HG02852 (cell line): ENCODE measurements around the gene DDX56.
A peak's percentile ranks its signal among the peaks of the same experiment; 100 is the strongest.

Source experiments
- ATAC-seq: cut with Tn5 transposase; IDR thresholded peaks from one replicate; pipeline ENCODE4 v1.9.1; 2021; ENCODE audit warnings: mild to moderate bottlenecking, moderate library complexity; ENCODE audit not compliant: unreplicated experiment

Gene DDX56, protein sequence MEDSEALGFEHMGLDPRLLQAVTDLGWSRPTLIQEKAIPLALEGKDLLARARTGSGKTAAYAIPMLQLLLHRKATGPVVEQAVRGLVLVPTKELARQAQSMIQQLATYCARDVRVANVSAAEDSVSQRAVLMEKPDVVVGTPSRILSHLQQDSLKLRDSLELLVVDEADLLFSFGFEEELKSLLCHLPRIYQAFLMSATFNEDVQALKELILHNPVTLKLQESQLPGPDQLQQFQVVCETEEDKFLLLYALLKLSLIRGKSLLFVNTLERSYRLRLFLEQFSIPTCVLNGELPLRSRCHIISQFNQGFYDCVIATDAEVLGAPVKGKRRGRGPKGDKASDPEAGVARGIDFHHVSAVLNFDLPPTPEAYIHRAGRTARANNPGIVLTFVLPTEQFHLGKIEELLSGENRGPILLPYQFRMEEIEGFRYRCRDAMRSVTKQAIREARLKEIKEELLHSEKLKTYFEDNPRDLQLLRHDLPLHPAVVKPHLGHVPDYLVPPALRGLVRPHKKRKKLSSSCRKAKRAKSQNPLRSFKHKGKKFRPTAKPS

DNA sequence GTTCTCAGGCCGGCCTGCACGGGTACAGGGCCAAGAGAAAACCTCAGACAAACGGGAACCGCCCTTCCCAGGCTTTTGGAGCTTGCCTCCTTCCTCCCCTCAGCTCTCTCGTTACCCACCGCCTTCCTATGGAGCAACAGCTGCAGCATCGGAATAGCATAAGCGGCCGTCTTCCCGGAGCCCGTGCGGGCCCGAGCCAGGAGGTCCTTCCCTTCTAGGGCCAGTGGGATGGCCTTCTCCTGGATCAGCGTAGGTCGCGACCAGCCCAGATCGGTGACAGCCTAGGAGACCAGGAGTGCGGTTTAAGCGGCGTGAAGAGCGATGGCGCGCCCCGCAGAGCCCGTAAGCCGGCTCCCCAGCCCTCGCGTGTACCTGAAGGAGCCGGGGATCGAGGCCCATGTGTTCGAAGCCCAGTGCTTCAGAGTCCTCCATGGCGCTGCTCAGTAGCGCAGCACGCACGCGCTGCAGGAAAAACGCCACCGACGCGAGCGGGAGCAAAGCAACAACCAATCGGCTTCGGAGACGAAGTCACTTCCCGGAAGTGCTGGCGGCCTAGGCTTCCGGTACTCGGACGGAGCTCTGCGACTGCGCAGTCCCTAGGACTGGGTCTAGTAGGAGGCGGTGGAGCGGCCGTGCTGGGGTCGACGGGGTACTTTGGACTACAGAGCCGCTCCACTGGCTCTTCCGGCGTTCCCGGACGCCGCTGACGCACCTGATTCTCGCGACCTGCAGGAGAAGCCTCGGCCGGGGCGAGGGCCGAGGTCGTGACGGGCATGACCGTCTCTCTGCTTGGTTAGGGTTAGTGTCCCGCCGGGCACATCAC is at the start of gene DDX56:
DDX56 (minus strand) TSS at position 445 of the 823 bp plus-strand sequence; CDS start at position 432, 13 bp downstream.
- peak; percentile 91 for ATAC-seq

DNA sequence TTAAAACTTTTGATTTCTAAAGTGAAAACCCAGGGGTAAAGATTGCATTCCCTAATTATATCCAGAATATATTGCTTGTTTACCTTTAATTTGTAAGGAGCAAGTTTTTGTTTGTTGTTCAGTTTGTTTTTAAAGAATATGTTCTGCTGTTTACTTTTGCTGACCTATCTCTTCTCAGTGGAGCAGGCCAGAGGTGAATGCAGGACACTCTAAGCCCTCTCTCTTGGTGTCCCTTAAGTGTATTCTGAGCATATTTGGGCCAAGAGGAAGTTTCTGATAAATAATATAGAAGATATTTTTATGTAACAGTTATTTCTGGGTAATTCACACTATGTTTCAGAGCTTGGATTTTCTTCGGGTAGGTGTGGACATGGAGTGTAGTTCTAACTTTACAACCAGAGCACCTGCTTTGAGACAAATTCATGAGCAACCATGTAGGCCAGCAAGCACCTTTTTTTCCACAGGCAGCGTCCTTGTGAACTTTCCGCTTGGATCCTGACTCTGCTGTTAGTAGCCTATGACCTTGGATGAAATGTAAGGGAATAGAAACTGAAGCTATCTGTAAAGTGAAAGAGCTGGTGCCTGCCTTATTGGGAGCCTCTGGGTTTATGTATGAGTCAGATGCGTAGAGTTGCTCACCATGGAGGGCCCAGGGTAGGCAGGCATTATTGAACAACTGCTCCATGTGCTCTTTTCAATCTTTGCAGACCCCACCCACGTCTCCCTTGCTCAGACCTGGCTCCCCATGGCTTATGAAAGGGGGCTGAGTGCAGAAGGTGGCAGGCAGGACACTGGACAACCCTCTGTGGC is 48.8 kb upstream of the DDX56 start:
- peak; percentile 78 for ATAC-seq

DNA sequence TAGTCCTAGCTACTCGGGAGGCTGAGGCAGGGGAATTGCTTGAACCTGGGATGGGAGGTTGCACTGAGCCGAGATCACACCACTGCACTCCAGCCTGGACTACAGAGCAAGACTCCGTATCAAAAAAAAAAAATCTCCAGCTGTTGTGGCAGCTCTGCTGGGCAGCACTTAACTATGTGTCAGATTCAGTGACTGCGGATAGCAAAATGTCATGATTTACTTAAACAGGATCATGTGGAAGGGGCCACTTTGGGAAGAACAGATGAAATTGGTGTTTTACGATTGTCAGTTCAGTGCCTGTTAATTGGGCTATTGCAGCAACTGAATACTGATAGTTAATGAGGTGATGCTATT is 48.0 kb upstream of the DDX56 start:
- no peak for ATAC-seq

DNA sequence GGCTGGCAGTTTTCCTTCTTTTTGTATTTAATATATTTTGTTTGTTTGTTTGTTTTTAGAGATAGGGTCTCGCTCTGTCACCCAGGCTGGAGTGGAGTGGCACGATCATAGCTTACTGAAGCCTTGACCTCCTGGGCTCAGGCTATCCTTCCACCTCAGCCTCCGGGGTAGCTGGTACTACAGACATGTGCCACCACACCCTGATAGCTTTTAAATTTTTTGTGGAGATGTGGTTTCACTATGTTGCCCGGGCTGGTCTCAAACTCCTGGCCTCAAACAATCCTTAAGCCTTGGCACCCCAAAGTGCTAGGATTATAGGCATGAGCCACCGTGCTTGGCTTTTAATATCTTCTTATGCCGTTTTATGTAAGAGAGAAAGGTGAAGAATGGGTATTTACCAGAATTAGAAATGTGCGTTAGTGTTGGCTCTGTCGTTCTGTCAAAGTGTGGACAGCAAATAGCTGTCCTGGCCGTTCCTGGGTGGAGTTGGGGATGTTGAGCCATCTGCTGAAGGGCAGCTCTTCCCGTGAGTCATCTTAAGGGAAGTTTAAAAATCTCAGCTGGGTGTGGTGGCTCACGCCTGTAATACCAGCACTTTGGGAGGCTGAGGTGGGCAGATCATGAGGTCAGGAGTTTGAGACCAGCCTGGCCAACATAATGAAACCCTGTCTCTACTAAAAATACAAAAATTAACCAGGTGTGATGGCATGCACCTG is 47.5 kb upstream of the DDX56 start:
- ATAC-seq = no peak

DNA sequence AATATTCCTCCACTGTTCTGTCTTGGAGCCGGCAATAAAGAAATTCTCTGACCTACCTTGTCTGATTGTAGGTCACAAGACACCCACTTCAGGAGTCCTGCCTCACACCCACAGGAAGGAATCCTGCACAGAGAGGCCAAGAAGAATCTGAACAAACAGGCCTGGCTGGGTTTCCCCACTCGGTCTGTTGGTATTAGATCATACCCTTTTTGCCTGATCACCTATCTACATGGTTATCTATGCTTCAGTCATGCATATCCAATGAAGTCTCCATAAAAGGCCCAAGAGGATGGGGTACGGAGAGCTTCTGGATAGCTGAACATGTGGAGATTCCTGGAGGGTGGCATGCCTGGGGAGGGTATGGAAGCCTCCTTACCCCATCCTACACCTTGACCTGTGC is 45.0 kb upstream of the DDX56 start:
- ATAC-seq = no peak

DNA sequence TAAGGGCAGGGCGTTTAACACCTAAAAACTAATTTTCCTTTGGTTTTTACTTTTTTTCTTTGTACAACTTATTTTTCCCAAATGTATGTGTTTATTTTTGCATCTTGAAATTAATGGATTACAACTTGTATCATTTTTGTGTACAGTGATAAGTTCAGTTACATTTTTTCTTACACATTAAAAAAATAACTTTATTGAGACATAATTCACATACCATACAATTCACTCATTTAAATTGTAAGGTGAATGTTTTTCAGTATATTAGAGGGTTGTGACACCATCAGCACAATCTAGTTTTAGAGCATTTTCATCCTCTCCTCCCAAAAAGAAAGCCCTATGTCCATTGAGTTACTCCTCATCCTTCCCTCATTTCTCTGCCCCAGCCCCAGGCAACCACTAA is 44.3 kb upstream of the DDX56 start:
- ATAC-seq = no peak

DNA sequence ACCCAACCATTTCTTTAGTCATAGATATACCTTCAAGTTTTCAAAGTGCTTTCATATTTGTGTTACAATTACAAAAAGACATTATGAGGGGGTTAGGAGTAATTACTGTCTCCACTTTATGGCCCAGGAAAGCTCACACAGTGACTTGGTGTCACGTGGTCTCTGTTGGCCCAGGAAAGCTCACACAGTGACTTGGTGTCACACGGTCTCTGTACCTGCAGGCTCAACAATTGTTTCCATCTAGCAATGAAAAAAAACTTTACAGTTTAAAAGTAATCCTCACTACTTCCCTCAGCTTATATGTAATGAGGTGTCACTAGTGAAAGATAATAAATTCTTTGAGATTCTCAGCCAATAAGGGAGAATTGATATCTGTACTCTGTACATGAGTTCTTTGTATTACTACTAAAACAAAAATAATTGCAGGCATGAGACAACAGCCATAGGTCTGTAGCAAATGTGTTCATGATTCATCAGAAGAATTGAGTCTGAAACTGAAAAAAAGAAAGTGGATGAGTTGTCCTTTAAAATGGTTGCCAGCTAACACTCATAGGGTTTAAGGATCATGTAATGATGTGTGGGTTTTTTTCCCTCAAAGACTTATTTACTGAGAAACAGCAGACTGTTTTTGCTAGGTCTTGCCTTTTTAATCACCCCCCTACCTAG is 43.6 kb upstream of the DDX56 start:
- peak; percentile 35 for ATAC-seq

DNA sequence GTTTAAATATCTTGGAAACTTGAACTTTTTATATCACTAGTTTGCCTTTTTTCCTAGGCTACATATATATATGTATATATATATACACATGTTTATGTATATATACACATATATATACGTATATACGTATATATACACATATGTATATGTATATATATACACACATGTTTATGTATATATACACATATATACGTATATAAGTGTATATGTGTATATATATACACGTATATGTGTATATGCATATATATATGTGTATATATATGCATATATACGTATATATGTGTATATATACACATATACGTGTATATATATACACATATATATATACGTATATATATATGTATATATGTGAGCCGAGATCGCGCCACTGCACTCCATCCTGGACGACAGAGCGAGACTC is 42.8 kb upstream of the DDX56 start:
- no peak for ATAC-seq

DNA sequence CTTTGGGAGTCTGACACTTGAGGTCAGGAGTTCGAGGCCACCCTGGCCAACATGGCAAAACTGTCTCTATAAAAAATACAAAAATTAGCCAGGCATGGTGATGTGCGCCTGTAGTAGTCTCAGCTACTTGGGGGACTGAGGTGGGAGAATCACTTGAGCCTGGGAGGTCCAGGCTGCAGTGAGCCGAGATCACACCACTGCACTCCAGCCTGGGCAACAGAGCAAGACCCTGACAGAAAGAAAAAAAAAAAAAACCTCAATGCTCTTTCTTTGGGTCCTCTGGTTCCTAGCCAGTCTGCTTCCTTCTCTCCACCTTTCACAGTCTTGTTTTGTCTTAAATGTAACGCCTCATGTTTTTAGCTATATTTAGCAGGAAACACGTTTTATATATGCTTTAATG is 42.1 kb upstream of the DDX56 start:
- ATAC-seq = no peak

DNA sequence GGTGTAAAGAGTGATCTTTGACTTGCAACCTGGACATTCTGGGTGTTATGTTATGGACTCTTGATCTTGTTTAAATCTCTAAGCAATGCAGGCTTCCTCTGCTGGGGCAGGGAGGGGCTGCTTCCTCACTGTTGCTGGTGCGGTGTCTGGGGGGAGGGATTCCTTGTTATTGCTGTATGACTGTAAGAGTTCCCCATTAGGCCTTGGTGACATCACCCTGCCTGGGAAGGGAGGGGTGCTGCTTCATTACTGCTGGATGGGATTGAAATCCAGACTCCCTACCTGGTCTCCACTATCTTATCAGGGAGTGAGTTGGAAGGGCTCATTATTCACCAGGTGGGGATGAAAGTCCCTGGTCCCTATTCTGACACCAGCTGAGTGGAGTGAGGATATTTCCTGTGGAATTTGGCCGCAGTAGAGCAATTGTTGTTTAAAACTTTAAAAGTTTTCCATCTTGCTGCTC is 41.5 kb upstream of the DDX56 start:
- no peak for ATAC-seq

DNA sequence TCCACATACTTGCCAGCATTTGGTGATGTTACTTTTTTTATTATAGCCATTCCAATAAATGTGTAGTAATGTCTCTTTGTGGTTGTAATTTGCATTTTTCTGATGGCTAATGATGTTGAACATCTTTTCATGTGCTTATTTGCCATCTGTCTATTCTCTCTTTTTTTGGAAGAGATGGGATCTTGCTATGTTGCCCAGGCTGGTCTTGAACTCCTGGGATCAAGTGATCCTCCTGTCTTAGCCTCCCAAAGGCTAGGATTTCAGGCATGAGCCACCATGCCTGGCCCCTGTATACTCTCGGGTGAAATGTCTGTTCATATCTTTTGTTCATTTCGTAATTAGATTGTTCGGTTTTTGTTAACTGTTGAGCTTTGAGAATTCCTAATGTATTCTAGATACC is 36.1 kb upstream of the DDX56 start:
- ATAC-seq = no peak

DNA sequence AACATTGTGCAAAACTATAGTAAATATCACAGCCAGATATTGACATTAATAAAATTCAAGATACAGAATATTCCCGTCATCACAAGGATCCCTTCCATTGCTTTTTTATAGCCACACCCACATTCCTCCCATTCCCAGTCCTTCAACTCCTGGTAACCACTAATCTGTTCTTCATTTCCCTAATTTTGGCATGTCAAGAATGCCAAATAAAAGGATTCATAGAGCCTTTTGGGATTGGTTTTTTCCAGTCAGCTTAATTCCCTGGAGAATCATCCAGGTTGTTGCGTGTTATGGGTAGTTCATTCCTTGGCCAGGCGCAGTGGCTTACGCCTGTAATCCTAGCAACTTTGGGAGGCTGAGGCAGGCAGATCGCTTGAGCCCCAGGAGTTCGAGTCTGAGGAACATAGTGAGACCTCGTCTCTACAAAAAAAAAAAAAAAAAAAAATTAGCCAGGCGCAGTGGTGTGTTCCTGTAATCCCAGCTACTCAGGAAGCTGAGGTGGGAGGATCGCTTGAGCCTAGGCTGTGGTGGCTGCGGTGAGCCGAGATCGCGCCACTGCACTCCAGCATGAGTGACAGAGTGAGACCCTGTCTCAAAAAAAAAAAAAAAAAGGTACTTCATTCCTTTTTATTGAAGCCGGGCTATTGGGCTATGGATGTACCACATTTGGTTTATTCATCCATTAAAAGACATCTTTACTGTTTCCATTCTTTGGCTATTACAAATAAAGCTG is 35.4 kb upstream of the DDX56 start:
- no peak for ATAC-seq

DNA sequence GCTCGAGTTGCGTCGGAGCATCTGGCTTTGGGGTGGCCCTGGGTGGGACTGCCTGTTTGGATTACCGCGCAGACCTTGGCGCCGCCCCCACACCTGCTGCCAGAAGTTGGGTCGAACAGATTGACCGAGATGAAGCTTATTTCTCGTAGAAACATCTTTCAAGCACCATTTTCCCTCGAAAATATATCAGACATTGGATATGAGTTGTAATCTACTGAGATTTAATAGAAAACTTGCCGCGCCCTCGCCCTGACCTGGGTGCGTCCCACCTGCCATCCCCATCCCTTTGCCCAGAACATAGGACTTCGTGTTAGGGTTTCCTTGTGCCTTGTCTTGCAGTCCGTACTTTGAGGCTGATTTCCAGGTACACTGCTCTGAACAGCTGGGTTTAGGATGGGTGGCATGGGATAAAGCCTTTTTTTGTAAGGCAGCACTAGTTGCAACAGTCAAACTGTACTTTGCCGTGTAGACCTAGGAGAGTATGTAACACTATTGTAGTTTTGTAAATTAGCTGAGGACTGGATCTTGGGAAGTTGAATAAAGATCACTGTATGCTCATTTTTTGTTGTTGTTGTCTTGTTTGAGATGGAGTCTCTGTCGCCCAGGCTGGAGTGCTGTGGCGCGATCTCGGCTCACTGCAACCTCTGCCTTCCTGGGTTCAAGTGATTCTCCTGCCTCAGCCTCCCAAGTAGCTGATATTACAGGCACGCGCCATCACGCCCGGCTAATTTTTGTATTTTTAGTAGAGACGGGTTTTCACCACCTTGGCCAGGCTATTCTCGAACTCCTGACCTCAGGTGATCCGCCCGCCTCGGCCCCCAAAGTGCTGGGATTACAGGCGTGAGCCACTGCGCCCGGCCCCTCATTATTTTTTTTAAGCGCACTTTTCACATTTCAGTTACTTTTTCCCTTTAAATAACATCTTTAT is 33.7 kb upstream of the DDX56 start:
- ATAC-seq = no peak

DNA sequence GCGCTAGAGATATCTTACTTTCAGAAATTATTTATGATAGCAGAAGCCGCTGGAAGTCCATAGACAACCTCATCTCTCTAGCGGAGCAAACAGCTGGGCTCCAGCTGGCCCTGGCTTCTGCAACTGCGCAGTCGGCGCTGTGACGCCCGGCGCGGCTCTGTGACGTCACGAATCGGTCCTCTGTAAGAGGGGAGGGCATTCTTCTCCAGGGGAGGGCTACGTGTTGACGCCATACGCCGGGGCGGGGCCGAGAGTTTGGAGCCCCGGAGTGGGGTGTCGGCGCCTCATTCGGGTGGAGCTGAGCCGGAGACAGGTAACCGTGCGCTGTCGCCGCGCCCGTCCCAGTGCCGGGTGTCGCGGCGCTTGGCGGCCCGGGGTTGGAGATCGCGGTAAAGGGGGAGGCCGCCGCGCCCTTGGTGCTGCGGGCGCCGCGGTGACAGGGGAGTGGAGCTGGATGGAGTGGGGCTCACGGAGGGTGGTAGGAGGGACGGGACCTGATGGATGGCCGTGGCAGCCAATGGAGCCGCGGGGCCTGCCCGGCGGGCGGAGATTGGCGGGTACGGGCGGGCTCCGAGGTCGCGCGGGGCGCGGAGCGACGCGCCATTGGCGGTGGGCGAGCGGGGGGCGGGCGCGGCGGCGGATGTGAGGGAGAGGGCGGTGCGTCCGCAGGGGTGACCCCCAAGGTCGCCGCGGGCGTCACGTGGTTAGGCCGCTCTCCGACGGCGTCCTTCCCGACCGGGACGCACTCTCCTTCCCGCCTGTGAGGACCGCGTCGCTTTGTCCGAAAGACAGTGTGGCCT is 32.8 kb upstream of the DDX56 start, which contains the start of gene OGDH:
OGDH (plus strand) TSS at position 287 of the 800 bp plus-strand sequence. CDS start 17,717 bp downstream, outside the sequence.
- ATAC-seq = peak; percentile 93

DNA sequence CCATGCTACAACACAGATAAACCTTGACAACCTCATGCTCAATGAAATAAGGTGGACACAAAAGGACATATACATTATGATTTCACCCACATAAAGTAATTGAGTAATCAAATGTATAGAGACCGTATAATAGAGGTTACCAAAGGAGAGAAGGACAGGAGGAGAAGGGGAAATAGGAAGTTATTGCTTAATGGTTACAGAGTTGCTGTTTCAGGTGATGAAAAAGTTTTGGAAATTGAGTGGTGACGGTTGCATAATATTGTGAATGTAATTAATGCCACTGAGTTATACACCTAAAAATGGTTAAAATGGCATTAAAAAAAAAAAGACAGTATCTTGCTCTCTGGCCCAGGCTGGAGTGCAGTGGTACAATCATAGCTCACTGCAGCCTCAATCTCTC is 31.2 kb upstream of the DDX56 start:
- no peak for ATAC-seq

DNA sequence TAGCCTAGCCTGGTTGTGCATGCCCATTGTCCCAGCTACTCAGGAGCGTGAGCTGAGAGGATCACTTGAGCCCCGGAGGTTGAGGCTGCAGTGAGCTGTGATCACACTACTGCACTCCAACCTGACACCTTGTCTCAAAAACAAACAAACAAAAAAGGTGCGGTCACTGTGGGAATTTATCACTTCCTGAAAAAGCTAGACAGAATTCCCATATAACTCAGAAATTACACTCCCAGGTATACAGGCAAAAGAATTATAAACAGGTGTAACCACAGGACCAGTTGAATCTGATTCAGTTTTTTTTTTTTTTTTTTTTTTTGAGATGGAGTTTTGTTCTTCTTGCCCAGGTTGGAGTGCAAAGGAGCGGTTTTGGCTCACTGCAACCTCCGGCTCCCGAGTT is 29.5 kb upstream of the DDX56 start:
- no peak for ATAC-seq

DNA sequence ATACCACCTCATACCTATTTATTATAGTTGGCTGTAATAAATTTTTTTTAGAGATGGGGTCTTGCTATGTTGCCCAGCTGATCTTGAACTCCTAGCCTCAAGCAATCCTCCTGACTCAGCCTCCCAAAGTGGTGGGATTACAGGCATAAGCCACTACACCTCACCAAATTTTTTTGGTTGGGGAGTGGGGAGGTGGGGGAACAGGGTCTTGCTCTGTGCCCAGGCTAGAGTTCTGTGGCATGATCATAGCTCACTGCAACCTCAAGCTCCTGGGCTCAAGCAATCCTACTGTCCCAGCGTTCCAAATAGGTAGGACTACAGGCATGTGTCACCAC is 28.8 kb upstream of the DDX56 start:
- no peak for ATAC-seq
